GM12892 (cell line): Measurements from ENCODE around the gene CCDC88C.

ENCODE experiments used
- DNase-seq: peaks from one replicate; pipeline ENCODE4 v3.0.0; 2011; ENCODE audit not compliant: insufficient read length
- FAIRE-seq: peaks from 2 replicates; lab custom pipeline; 2011; peaks lifted over from hg19 to GRCh38; lab: Jason Lieb, UNC
- POLR2A ChIP-seq: IDR thresholded peaks from 2 replicates; pipeline ENCODE4 v1.6.1; 2011; ENCODE audit warnings: low read depth, low read length, control low read depth
- POLR2AphosphoS5 ChIP-seq: IDR thresholded peaks from 2 replicates; pipeline ENCODE4 v1.6.1; 2011; ENCODE audit warnings: low read depth, low read length, control low read depth
- TAF1 ChIP-seq: IDR thresholded peaks from 2 replicates; pipeline ENCODE4 v1.6.1; 2011; ENCODE audit warnings: low read depth, mild to moderate bottlenecking, control low read depth, low read length, borderline replicate concordance

CCDC88C gene

GRCh38 chr14:91352053-91352452 lies 65.6 kb downstream of the CCDC88C start:
- FAIRE-seq: peak; percentile 64
- no peak for TF ChIP-seq POLR2AphosphoS5
- no peak for TF ChIP-seq TAF1
- TF ChIP-seq POLR2A: no peak
- no peak for DNase-seq

GRCh38 chr14:91351512-91351862 lies 66.1 kb downstream of the CCDC88C start:
- TF ChIP-seq TAF1 (no peak), POLR2A (no peak), POLR2AphosphoS5 (no peak)
- DNase-seq (no peak), FAIRE-seq (no peak)

DNA sequence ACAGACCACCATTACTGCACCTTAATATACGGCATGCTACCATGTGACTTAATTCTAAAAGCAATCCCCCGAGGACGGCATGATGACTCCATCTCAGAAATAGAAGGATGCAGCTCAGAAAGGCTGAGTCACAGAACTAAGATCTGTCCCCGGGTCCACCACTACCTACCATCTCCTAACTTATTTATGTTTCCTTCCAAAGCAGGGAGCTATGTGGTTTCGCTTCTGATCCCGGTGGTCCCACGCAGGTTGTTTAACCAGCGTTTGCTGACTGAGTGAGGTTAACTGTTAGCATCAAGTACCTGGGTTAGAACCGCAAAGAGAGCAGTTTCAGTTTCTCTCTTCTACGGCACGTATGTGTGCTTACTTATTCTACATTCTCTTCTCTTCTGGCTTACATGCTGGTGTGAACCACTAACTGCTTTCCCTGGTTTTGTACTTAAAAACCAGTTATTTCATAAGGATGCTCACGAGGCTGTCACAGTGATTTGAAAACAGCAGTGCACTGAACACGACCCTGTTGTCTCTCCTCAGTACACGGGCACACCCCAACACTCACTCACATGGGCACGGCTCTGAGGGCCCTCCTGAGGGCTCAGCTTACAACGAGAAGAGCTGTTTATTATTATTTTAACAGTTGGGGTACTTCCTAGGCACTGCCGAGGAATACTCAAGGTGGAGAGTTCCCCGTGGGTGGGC lies 66.7 kb downstream of the CCDC88C start:
- no peak for DNase-seq
- peak; percentile 98 for FAIRE-seq
- TF ChIP-seq POLR2A (no peak; the same call in 1 of the 2 replicates), POLR2AphosphoS5 (no peak; the same call in 1 of the 2 replicates), TAF1 (no peak)

- no peak for TF ChIP-seq TAF1
- no peak for TF ChIP-seq POLR2AphosphoS5
- no peak for TF ChIP-seq POLR2A
- FAIRE-seq (no peak), DNase-seq (no peak)
These were observed 67.2 kb downstream of the CCDC88C start for GRCh38 chr14:91350483-91350812.

DNA sequence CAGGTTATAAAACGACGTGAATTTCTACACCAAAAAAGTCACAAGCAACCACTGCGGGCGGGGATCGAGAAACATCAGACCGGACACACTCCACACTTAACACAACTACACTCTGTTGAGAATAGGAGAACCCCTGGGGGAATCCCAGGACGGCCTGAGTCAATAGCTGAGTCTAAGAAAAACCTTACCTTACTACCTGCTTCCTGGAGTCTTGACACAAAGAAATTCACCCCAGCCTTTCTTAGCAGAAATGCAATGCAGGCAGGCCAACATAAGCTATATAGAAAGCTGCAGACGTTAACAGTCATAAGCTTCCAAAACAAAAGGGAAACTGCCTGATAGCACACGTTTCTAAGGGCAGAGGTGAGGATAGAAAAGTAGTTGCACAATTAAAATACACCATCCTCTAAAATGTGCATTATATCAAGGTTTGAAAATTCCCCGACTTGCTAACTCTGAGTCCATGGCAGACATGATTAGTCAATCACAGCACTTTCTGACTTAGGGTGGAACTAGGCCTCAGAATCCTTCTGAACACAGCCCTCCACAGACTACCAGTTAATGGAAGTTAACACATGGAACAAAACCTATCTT lies 68.0 kb downstream of the CCDC88C start:
- DNase-seq: no peak
- 0 out of 2 replicates have a peak, but pooled peaks have one; percentile 19 for TF ChIP-seq POLR2A
- TF ChIP-seq POLR2AphosphoS5: 0 out of 2 replicates have a peak, but pooled peaks have one; percentile 43
- TF ChIP-seq TAF1: peak; percentile 50; the same call in 1 of the 2 replicates
- peak; percentile 89 for FAIRE-seq

- TF ChIP-seq TAF1: no peak
- FAIRE-seq (no peak), DNase-seq (no peak)
These were observed 68.7 kb downstream of the CCDC88C start for GRCh38 chr14:91348845-91349465.

DNA sequence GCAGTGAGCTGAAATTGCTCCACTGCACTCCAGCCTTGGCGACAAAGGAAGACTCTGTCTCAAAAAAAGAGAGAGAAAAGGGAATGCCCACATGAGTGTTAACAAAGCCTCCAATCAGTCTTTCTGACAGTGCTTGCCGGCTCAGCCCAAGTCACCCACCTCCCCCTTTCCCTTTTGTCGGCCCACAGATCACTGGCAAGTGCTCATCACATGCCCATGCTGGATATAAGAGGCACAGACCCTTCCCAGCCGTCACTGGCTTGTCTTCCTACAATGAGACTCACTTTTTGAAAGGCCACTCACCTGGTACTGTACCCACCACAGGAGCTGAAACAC lies 70.8 kb downstream of the CCDC88C start:
- TF ChIP-seq POLR2A (no peak), POLR2AphosphoS5 (no peak), TAF1 (no peak)
- FAIRE-seq (no peak), DNase-seq (no peak)

GRCh38 chr14:91344096-91344495 lies 73.5 kb downstream of the CCDC88C start:
- FAIRE-seq (no peak), DNase-seq (no peak)
- TF ChIP-seq POLR2A (no peak), POLR2AphosphoS5 (no peak), TAF1 (no peak)

GRCh38 chr14:91343051-91343450 lies 74.6 kb downstream of the CCDC88C start:
- FAIRE-seq: no peak
- TF ChIP-seq TAF1 (no peak), POLR2A (no peak), POLR2AphosphoS5 (no peak)
- no peak for DNase-seq

GRCh38 chr14:91342206-91342760 lies 75.3 kb downstream of the CCDC88C start:
- FAIRE-seq (no peak), DNase-seq (no peak)
- TF ChIP-seq POLR2AphosphoS5 (no peak), TAF1 (no peak), POLR2A (no peak)

- TF ChIP-seq POLR2A (no peak), POLR2AphosphoS5 (no peak), TAF1 (no peak)
- FAIRE-seq: no peak
- no peak for DNase-seq
These were observed 75.9 kb downstream of the CCDC88C start for GRCh38 chr14:91341751-91342154.

GRCh38 chr14:91341334-91341733 lies 76.3 kb downstream of the CCDC88C start:
- FAIRE-seq (no peak), DNase-seq (no peak)
- TF ChIP-seq TAF1 (no peak), POLR2A (no peak), POLR2AphosphoS5 (no peak)
